Activated CD4-positive, alpha-beta T cell treated with anti-CD3 and anti-CD28 coated beads for 24 hours (primary cell): Measurements from ENCODE around the gene EDDM13.
A peak's percentile ranks its signal among the peaks of the same experiment; 100 is the strongest.
"Not testable (repeated sequence)": the region's sequence is repeated elsewhere in the genome, so short reads cannot be mapped to it uniquely, and the experiment has no call there.

ENCODE experiments used
- DNase-seq, 2 donors: peaks; one replicate each; pipeline ENCODE4 v3.0.0-alpha.2; 2020; ENCODE audit warnings: low read depth in 2 of 2

Gene EDDM13

DNA sequence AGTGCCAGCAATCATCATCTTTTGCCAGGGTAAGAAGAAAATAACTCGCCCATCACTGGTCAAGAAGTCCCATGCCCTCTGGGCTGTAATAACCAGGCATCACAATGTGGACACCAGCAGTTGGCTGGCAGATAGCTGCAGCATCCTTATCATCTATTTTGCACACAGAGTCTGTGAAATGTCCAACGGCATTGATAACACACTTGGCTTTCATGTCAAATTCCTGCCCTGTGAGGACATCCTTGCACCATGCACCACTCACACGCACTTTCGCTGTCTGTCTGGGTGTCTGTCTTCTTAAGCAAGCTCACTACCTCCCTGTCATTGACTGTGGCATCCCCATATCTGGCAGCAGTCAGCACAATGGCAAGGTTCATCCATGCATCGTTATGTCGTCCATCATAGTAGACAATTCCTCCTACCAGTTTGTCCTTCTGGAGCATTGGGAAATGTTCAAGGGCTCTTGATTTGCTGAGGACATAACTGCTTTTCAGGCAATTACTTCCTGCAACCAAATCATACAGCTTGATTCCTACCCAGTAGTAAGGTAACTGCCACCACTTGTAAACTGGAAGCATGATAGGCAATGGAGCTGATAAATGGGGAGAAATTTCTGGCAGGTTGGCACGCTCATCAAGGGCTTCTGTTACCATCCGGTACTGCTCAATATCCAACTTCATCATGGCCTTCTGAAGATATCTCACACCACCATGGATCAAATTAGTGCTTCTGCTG is 48.9 kb downstream of the EDDM13 start:
- no peak for DNase-seq

DNA sequence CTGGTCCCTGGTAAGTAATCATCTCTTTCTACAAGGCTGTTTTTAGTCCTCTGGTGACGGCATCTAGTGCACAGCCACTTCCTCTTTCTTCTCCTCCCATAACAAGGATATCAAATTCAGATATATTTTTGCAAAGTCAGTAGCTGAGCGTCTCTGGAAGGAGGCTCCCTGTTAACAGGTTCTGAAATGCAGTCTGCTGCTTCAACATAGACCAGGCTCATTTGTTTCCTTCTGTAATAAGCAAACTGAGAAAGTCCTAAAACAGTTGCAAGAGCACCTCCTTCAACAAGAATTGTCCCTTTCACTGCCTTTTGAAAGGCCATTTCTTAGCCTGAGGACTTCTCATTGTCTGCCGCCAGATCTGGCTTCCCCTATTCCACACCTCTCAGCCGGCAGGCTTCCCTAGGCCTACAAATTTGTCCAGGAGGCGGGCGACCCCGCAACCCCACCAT is 49.5 kb downstream of the EDDM13 start:
- DNase-seq = no peak

DNA sequence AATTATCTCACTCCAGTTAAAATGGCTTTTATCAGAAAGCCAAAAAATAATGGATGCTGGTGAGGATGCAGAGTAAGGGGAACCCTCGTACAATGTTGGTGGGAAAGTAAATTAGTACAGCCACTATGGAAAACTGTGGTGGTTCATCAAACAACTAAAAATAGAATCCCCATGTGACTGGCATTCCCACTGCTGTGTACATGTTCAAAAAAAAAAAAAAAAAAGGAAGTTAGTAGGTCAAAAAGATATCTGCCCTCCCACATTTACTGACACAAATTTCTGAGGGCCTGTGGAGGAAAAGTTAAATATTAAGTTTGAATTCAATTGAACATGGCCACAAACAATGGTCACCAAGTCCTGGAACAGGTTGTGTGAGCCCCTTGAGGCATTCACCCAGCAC is 51.9 kb downstream of the EDDM13 start:
- no peak for DNase-seq

DNA sequence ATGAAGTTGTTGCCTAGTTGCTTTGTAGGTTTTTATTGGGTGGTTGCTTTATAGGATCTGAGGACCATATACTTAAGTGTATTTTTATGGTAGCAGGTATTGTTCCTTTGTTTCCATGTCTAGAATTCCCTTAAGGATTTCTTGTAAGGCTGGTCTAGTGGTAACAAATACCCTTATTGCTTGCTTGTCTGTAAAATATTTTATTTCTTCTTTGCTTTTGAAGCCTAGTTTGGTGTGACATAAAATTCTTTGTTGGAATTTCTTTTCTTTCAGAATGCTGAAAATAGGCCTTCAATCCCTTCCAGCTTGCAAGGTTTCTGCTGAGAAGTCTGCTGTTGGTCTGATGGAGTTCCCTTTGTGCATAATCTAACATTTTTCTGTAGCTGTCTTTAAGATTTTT is 60.1 kb downstream of the EDDM13 start:
- no peak for DNase-seq

DNA sequence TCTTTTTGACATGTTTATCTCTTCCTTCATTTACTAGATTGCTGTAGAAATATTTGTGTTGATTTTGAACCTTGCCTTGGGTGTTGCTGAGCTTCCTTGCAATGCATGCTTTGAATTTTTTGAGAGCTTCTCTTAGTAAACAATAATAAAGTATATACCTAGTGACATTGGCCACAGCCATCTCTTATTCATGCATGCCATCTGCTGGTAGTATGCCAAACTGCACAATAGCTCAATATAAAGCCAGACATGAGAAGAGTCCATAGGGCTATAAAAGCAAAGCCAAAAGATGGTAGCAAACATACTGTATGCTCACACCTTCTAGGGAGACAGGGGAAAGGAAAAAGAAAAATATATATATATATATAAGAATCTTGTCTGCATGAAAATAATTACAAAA is 61.0 kb downstream of the EDDM13 start:
- DNase-seq = peak; percentile 7 to 18

DNA sequence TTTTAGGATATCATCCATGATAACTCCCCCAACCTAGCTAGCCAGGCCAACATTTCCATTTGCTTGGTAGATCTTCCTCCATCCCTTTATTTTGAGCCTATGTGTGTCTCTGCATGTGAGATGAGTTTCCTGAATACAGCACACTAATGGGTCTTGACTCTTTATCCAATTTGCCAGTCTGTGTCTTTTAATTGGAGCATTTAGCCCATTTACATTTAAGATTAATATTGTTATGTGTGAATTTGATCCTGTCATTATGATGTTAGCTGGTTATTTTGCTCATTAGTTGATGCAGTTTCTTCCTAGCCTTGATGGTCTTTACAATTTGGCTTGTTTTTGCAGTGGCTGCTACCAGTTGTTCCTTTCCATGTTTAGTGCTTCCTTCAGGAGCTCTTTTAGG is 62.8 kb downstream of the EDDM13 start:
- DNase-seq = not testable (repeated sequence)

DNA sequence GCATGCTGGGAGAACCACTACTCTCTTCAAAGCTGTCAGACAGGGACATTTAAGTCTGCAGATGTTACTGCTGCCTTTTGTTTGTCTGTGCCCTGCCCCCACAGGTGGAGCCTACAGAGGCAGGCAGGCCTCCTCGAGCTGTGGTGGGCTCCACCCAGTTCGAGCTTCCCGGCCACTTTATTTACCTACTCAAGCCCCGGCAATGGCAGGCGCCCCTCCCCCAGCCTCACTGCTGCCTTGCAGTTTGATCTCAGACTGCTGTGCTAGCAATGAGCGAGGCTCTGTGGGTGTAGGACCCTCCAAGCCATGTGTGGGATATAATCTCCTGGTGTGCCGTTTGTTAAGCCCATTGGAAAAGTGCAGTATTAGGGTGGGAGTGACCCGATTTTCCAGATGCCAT is 64.5 kb downstream of the EDDM13 start:
- DNase-seq = not testable (repeated sequence)

DNA sequence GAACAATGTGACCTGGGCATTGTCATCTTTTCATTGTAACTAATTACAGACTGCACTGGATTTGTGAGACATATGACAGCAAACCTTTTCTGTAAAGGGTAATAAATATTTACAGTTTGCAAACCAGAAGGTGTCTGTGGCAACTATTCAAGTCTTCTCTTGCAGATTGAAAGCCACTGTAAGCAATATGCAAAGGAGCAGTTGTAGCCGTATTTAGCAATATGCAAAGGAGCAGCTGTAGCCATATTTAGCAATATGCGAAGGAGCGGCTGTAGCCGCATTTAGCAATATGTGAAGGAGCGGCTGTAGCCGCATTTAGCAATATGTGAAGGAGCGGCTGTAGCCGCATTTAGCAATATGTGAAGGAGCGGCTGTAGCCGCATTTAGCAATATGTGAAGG is 66.5 kb downstream of the EDDM13 start:
- not testable (repeated sequence) for DNase-seq

DNA sequence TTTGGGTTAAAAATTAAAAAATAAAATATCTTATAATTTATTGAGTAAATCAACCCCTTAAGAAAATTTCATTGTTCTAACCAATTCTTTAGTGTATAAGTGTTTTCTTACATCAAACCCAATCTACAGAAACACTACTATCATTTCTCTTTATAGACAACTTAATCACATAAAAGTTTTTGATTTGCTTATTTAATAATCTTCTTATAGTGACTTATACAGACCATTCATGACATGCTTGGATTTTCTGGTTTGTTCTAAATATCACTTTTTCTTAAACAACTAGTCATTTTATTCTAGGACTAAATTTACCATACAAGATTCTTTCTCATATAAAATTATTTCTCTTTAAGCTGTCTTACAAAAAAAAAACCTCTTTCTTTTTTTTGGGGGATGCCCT is 69.4 kb downstream of the EDDM13 start:
- no peak for DNase-seq

DNA sequence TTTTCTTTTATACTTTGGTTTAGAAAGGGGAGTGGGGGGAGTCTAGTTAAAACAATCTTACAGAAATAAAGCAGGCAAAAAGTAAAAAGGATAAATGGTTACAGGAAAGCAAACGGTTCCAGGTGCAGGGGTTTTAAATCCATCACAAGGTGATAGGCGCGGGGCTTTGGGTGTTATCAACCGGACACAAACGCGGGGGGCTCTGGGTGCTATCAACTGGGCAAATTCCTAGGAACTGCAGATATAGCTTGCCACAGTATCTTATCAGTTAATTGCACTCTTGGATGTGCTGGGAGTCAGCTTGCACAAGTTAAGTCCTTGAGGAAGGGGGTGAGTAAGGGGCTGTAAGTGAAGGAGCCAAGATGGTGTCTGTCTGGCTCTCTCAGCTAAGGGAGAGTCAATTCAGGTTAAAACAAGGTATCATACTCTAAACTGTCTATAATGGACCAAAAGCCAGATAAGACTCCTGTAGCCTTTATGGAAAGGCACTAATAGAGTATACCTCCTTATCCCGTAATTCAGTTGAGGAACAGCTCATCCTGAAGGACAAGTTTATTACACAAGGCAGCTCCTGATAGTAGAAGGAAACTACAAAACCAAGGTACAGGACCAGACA is 74.7 kb downstream of the EDDM13 start:
- no peak for DNase-seq

DNA sequence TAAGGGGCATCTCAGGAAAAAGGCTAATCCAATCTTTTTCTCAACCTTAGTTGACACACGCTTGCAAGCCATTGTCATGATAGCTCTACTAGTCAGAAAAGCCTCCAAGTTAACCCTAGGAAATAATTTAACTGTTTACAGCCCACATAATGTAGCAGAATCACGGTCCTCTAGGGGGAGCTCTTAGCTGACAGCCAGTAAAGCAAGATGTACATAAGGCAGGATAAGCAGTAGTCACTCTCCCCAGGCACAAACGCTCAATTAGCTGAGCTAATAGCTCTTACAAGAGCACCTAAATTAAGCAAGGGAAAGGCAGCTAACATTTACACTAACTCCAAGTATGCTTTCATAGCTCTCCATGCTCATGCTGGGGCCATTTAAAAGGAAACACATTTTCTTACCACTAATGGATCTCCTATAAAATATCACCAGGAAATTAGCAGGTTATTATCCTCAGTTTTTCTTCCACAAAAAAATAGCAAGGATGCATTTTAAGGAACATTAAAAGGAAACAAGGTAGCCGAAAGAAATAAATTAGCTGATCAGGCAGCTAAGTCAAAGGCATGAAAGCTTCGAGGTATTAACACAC is 75.8 kb downstream of the EDDM13 start:
- DNase-seq = no peak

DNA sequence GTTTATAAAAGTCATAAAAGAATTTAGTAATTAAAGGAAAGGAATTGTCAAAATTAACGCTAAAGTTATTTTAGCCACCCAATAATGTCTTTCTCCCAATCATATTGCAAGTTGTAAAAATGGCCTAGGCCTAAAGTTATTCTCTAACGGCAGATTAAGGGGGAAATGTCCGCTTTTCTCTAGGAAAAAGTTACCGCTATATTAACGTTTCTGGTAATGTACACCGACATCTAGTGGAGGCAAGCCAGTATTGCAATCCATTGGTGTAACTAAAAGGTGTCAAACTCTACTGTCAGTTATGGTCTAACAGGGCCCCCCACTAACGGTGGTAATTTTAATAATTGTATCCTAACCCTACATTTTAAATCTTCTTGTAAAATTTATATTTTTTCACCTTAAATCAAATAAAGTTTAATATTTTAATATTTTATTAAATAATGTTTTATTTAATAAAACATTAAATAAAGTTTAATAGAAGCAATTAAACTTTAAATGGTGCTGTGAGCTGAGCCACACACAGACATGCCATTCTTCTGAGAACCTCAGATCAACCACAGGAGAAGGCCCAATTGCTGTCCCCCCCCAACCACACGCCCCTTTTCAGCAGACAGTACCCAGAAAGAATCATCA is 78.0 kb downstream of the EDDM13 start:
- peak; percentile 26 to 36 for DNase-seq

DNA sequence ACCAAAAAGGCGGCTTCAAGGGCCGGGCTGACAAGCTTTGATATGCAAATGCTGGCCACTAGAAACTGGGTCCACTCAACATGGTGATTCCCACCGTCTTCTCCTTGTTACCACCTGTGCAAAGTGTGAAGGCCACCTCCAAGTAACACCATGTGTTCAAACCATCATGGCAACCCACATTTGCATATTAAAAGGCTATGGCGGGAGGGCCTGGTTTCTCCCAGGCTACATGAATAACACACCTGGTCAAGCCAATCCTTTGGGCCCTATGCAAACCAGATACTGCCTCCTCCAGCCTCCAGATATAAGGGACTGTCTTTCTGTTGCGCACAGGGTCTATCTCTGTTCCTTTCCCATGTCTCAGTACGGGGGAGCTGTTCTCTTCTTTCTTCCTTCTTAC is 78.7 kb downstream of the EDDM13 start:
- no peak for DNase-seq

DNA sequence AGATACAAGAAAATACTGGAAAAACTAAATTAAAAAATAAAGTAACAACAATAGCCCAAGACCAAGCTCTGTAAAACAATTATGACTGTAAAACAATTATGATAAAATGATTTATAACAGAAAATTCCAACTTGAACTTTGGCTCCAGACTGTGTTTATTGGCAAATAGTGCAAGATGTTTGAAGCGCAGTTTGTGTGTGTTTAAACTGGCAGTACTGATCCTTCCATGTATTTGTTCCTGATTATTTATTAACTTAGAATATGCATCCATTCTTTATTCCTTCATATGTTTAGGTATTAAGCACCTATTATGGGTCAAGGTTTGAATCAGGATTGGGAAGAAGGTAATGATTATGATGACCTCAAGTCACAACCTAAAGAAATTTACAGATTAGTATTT is 83.0 kb downstream of the EDDM13 start:
- DNase-seq = no peak

DNA sequence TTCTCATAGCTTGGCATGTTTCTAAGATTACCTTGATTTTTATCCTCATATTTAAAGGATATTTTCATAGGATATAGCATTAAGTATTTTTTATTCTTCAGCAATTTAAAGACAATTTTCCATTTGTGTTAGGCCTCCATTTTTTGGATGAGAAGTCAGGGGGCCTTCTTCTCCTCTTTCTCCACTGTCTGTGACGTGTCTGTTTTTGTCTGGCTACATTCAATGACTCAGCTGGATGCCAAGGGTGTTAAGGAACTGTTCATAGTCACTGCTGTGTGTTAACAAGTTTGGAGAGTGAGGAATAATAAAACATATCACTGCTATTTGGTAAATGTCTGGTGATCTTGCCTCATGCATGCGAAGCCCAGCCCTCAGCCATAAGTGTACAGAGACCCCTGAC is 84.4 kb downstream of the EDDM13 start:
- DNase-seq = no peak
